ENCODE data around the gene ADAMTS14.

ADAMTS14 gene

GRCh38 chr10:70675496-70676161 lies 3.3 kb downstream of the ADAMTS14 start:
- no peak for DNase-seq

- no peak for DNase-seq
These were observed 4.2 kb downstream of the ADAMTS14 start for GRCh38 chr10:70676511-70676910.

GRCh38 chr10:70677016-70677415 lies 4.7 kb downstream of the ADAMTS14 start:
- DNase-seq = no peak

DNA sequence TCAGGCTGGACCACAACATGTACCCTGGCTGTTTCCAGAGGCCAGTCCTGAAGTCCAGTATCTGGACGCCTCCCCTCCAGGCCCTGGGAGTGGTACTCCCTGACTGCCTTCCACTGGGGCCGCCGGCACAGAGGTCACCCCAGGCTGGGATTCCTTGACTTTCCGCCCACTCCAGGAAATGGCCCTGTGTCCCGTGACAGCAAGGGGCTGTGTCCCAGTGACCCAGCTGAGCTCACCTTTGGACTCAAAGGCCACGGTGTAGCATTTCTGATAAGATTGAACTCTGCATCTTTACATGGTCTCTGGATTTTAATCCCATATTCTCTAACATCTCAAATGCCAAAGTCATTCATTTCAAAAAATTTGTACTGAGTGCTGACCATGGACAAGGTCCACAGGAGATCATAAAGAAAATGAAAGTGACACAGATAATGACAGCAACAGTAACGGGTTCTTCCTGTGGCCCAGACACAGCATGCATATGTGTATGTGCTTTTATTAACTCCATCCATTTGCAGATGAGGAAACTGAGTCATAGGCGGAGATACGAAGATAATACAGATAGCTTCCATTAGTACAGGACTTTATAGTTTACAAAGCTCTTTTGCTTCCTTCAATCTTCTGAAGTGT lies 5.4 kb downstream of the ADAMTS14 start:
- DNase-seq = no peak

DNA sequence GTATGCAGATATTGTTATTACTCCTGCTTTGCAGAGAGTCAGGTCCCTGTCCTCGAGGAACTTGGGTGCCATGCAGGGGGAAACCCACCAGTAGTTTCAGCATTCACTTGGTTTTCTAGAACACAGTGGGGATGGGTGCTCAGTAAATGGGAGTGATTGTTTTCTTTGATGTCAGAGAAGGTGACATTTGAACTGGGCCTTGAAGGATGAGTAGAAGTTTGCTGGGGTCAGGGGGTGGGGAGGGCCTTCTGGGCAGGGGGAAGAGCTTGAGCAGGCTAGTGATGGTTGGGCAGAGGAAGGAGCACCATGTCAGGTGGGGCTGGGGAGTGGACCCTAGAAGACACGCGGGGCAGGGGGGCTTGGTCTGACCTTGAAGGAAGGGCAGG lies 5.9 kb downstream of the ADAMTS14 start:
- DNase-seq = no peak

- no peak for DNase-seq
These were observed 6.6 kb downstream of the ADAMTS14 start for GRCh38 chr10:70678757-70679489.

GRCh38 chr10:70679498-70679897 lies 7.2 kb downstream of the ADAMTS14 start:
- DNase-seq = peak; percentile 32

DNA sequence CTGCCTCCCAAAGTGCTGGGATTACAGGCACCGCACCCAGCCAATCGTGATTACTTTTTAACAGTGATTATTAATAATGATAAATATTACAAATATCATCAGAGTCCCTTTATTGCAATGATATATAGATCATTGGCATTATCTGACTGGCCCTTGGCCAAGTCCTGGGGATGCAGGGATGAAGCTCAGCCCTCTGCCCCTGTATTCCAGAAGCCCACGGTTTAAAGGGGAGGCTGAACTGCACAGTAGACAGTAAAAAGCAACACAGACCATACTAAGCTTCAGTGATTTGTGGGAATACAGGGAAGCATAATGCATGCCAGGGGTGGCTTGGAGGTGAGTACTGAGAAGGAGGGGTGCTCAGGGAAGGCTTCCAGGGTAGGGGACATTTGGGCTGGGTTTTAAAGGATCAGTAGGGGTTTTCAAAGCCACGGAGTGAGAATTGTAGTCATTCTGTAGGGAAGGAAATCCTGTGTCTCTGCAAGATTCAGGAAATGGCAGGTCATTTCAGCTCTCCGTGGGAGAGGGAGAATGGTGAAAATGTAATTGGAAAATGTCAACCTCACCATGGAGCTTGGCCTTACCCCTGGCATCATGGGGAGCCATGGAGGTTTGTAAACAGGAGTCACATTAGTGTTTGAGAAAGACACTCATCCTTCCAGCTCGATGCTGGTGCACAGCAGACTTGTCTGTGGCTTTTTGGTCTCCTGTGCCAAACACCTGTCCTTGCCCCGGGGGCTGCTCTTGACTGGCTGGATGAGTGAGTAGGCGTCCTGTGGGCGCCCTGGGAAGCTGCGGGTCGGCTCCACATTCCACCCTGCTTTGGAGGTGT lies 8.8 kb downstream of the ADAMTS14 start:
- no peak for DNase-seq

DNA sequence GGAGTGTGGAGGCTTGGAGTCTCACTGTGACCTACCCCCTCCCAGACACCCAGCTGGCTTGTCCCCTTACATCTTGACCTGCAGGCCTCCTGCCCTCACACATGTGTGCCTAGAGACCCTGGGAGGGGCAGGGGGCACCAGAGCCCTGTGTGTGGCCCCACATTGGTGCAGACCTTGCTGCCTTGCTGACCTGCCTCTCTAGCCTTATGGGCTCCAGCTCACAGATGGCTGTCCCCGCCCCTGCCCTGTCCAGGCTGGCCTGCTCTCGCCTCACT lies 9.4 kb downstream of the ADAMTS14 start:
- DNase-seq = no peak

DNA sequence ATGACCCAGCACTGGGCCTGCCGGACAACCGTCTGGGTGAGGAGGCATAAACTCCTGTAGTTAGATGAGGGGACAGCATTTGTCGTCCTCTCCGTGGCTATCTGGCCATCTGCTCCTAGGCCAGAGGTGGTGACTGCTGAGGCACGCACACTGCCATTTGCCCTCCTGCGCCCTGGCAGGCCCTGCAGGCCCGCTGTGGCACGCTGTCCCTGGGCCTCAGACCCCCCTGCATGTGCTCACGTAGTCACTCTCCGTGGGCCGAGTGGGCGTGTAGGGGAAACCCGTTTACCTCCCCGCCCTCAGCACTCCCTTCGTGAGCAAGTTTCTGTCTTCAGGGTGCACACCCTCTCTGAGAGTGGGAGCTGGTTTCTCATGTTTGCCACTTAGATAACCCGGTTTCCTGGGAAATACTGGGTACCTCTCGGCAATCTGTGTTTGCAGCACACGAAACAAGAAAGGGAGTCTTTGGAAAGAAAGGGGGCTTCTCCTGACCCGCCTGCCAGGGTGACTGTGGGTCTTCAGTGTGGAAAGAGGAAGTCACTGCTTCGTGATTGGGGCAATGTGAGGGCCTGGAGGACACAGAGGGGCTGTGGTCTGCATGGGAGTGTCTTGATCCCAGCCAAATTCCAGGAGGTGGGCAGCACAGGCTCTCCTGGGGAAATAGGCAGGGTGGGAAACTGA lies 10.8 kb downstream of the ADAMTS14 start:
- DNase-seq = no peak

- DNase-seq = no peak
These were observed 11.3 kb downstream of the ADAMTS14 start for GRCh38 chr10:70683601-70683934.

DNA sequence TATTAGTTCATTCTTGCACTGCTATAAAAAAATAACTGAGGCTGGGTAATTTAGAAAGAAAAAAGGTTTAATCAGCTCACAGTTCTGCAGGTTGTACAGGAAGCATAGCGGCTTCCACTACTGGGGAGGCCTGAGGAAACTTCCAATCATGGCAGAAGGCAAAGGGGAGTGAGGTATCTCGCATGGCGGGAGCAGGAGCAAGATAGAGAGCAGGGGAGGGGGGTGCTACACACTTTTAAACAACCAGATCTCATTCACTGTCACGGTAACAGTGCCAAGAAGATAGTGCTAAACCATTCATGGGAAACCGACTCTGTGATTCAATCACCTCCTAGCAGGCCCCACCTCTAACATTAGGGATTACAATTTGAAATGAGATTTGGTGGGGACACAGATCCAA lies 11.6 kb downstream of the ADAMTS14 start:
- no peak for DNase-seq

DNA sequence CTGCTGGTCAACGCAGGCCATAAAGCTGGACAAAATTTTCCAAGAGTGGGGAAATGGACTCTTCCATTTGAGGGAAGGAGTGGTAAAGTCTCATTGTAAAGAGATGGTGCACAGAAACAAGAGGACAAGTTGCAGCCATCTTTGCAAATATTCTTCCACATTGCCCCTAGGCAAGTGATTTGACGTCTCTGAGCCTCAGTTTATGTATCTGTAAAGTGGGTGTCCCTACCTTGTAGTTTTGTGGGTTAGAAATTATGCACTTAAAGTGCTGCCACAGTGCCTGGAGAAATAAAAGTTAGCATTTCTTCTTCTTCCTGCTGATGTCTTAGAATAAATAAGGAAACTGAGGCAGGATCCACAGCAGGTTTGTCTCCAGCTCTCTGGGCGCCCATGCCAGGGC lies 12.1 kb downstream of the ADAMTS14 start:
- no peak for DNase-seq

DNA sequence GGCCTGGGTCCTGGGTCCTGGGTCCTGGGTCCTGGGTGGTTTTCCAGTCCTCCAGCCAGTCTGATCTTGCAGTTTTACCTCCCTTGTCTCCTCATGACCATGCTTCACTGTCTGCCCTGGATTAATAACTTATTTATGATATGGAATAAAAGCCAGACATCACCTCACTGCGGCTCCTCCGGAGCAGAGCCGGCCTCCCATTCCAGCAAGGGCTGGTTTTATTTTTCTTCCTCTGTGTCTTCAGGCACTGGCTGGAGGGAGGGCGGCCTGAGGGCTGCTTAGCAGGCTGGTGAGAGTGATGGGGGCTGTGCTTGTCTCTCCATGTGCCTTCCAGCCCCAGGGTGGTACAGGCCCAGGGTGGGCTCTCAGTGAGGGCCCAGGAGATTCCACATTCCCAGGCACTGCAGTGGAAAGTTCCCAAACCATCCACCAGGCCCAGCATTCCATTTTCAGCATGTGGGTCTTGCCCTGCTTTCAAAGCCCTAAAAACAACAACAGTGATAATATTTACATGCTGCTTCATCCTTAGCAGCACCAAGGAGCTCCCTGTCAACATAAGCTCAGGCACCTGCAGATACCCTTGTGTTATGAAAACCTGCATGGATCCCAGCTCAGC lies 12.6 kb downstream of the ADAMTS14 start:
- DNase-seq = no peak

DNA sequence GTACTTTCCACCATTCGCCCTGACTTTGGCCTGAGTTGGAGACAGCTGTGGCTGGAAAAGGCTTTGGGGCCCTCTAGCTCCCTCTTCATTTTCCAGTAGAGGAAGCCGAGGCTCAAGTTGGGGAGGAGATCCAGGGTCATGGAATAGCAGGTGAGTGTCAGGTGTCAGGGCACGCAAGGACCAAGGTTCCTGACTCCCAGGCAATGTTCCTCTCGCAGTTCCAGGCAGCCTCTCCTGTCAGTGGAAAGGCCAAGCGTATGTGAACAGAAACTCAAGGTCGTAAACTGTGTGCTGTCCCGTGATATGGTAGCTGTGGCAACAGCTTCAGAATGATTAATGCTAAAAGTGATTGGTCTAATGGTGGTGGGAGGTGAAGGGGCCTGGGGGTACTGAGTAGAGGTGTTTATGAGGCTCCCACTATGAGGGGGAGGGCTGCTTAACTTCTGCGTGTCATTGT lies 13.2 kb downstream of the ADAMTS14 start:
- no peak for DNase-seq

- DNase-seq = no peak
These were observed 16.5 kb downstream of the ADAMTS14 start for GRCh38 chr10:70688828-70689227.

DNA sequence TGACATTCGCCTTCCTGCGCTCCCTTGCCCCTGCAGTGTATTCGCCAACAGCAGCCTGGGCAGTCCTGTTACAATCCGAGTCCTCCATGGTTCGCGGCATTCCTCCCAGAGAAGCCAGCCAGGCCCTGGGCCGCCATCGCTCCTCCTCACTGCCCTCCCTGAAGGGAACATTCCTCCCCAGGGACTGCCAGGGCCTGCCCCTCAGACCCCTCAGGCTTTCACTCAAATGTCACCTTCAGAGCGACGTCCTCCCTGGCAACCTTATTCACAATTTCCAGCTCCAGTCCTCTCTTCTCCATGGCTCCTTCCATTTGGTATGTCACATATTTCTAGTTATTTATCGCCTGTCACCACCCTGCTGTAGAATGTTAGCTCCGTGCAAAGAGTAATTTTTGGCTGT lies 17.4 kb downstream of the ADAMTS14 start:
- no peak for DNase-seq

DNA sequence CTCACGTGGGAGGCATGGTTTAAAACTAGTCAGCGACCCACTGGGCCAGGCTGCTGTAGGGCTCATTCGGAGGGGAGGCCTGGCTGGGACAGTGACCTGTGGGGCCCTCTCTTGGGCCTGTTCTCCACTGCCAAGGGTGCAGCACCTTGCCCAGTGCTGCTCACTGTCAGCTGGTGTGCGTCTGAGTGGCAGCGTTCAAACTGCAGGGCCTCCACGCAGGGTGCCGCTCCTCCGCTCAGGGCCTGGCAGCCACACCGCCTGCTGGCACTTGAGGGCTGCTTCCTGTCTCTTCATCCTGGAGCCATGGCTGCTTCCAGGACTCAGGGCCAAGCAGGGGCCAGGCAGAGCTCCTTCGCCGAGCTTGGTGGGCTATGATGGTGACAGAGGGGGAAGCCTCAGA lies 18.3 kb downstream of the ADAMTS14 start:
- DNase-seq = no peak

DNA sequence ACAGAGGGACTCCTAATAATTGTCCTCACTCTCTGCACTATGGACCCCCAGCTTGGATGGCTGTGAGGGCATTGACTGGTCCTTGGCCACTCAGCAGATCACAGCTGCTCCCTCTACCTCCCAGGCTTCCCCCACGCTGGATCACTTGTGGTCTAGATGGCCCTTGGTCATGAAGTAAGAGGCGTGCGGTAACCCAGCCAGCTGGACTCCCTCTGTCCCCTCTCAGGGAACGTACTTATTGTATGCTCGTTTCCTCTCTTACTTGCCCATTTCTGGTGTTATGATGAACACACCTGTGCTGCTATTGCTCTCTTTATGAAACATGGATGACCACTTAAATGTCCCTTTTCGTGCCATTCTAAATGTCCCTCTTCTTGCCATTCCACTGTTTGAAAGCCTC lies 19.3 kb downstream of the ADAMTS14 start:
- no peak for DNase-seq

DNA sequence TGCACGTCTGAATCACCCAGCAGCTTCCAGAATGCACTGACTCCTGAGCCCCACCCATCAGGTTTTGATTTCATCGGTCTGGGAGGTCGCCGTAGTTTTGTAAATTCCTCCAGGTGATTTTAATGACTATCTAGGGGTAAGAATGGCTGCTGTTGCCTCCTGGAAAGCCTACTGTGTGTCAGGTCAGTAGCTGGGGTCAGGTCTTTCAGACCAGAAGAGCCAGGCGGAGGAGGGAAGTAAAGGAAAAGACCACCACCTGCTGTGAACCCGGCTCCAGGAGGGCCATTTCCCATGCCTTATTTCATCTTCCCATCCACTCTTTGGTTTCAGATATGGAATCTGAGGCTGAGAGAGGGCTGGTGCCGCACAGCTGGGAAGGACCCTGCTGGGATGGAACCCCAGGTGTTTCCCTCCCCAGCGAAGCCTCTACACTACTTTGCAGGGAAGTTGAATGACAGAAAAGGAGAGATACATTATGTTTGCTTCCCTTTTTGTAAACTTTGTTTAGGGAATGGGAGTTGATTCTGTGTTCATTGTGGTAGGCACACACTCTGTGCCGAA lies 19.8 kb downstream of the ADAMTS14 start:
- DNase-seq = no peak

GRCh38 chr10:70693619-70694335 lies 21.5 kb downstream of the ADAMTS14 start:
- peak; percentile 74 for DNase-seq
